Activated CD4-positive, alpha-beta memory T cell treated with anti-CD3 and anti-CD28 coated beads, Interleukin-2, amount 10 ng/mL, durations not matched to agents 7 days and 5 days (primary cell): Measurements from ENCODE around the gene UROC1. TPM values are rescaled to one million over a fixed set of nuclear protein-coding genes. Genes with fewer than 3 reads are reported as not detected.

Source experiments
- CTCF ChIA-PET: fragments of 350-600 bp; sonication (Branson Sonifier 250); formaldehyde crosslinking; loops from one replicate; lab custom pipeline; 2021; ENCODE audit warnings: antibody characterized with exemption, inconsistent platforms; lab: Charles Lee
- POLR2A ChIA-PET: fragments of 350-600 bp; sonication (Branson Sonifier 250); formaldehyde crosslinking; loops from one replicate; lab custom pipeline; 2021; ENCODE audit warnings: antibody characterized with exemption; lab: Charles Lee
- DNase-seq: peaks from one replicate; pipeline ENCODE4 v3.0.0-alpha.2; 2020
- H3K27ac Mint-ChIP-seq: one replicate; pipeline ENCODE4 v1.8.0; 2021; ENCODE audit warnings: mild to moderate bottlenecking, mixed read lengths
- H3K27me3 Mint-ChIP-seq: one replicate; pipeline ENCODE4 v1.8.0; 2021; ENCODE audit warnings: mixed read lengths
- H3K36me3 Mint-ChIP-seq: one replicate; pipeline ENCODE4 v1.8.0; 2021; ENCODE audit warnings: low read depth, mixed read lengths
- H3K4me1 Mint-ChIP-seq: one replicate; pipeline ENCODE4 v1.8.0; 2021; ENCODE audit warnings: mixed read lengths
- H3K4me3 Mint-ChIP-seq: one replicate; pipeline ENCODE4 v1.8.0; 2021; ENCODE audit warnings: mild to moderate bottlenecking, mixed read lengths
- H3K9me3 Mint-ChIP-seq: one replicate; pipeline ENCODE4 v1.8.0; 2021; ENCODE audit warnings: mixed read lengths
- total RNA-seq, 2 experiments: library from RNA; stranded (reverse); gene quantifications; one replicate each; pipeline ENCODE4 v1.2.3, GENCODE V29; 2021

UROC1 gene
- total RNA-seq, 2 experiments from 2014 or later: not detected

DNA sequence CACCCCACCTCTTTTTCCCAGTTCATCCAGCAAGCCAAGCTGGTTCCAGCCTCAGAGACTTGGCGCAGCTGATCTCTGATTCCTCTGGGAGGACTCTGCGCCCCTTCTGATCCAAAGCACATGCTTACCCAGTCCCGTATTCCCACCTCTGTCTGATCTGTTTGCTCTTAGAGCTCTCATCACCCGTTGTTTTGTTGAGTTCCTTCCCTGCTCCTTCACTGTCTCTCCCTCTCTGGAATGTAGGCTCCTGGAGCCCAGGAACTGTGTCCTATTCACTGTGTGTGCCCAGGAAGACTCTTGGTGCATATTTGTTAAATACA, 40.6 kb downstream of the UROC1 start:
- H3K27me3 Mint-ChIP-seq: no peaks in the 10 kb centered on the region
- no peak for DNase-seq
- ChIA-PET CTCF (interaction anchor here (0.9 to 1.1 kb wide), 2 partner anchors 46 to 504 kb away, joined by 3 to 4 read pairs; no protein-coding TSS in a partner anchor), POLR2A (interaction anchor here (0.7 kb wide), 1 partner anchor 17 kb away, joined by 3 read pairs; no protein-coding TSS in a partner anchor)
- H3K27ac Mint-ChIP-seq: peak overlapping the region; percentile 74
- no peaks in the 10 kb centered on the region for H3K9me3 Mint-ChIP-seq
- H3K36me3 Mint-ChIP-seq: peaks cover 24% of the 10 kb centered on the region
- H3K4me3 Mint-ChIP-seq: peak overlapping the region; percentile 78
- H3K4me1 Mint-ChIP-seq: peaks cover 35% of the 10 kb centered on the region

DNA sequence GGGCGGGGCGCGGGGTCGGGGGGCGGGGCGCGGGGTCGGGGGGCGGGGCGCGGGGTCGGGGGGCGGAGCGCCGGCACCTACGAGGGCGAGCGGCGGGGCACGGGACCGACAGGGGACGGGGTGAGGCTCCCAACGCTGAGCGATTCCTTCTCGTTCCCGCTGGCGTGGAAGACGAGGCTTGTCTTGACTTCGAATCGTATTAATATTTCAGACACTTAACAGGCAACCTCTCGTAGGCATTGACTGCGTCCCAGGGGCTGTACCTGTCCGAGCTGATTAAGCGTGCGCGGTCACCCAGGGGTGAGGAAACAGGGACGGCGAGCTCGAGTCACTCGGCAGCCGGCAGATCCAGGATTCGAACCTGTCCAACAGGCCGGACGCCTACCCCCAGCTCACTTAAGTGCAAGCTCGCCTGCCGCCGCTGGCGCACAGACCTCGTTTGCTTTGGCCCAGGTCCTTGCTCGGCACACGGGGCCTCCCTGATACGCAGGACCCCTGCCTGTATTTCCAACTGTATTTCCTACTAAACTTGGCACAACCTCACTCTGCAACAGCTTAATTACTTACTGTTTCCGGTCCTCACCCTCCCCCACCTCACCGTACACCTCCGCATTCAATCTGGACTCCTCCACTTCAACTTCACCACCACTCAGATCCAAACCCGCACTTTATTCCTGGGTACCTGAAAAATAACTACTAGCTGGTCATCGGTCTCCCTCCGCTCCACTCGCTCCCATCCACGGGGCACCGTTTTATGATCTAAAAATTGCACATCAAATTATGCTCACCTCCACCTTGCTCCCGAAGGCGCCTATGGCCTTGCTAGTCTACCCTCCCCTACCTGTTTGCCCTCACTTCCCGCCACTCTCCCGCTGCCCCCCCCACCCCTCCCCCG, 41.2 kb downstream of the UROC1 start:
- Mint-ChIP-seq H3K4me1 (peaks cover 38% of the 10 kb centered on the region), H3K36me3 (peaks cover 27% of the 10 kb centered on the region), H3K4me3 (peak overlapping the region; percentile 78), H3K9me3 (no peaks in the 10 kb centered on the region), H3K27me3 (no peaks in the 10 kb centered on the region), H3K27ac (peak overlapping the region; percentile 62)
- no peak for DNase-seq
- CTCF ChIA-PET: interaction anchor here (0.9 to 1.1 kb wide), 3 partner anchors 46 to 1006 kb away, joined by 3 to 4 read pairs (median 3); no protein-coding TSS in a partner anchor
- POLR2A ChIA-PET: interaction anchor here (0.6 to 2.5 kb wide), 5 partner anchors 10 to 17 kb away, joined by 3 to 7 read pairs (median 4); no protein-coding TSS in a partner anchor

DNA sequence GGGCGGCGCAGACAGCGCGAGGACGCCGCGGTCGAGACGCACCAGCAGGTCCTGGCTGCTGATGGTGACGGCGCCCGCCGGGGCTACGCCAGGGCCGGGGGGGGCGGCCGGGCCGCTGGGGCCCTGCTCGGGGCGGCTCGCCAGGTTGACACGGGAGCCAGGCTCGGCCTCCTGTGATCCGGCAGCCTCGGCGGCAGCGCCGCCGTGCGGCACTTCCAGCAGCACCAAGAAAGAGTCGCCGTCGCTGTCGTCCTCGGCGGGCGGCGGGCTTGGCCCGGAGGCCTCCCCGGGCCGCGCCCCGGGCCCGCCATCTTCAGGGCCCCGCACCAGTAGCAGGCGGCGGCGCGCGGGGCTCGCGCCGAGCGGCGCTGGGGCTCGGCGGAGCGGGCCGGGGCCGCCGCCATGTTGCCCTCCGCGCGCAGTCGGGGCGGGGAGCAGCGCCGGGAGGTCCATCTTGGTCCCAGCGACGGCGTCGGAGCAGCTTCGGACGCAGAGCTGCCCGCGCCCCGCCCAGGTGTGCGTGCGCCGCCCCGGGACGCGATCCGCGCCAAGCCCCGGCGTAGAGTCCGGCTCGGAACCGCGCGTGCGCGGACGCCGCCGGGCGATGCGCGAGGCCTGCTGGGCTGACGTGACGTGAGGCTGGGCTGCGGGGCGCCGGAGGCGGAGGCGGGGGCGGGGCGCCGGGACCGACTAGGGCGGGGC, 42.0 kb downstream of the UROC1 start, which contains the start of gene ZXDC:
TSS of gene ZXDC (minus strand) at position 479 of the 702 bp plus-strand sequence. CDS start at position 453, 26 bp downstream.
- peak within 1 kb of the TSS; percentile 89 for H3K4me3 Mint-ChIP-seq
- H3K9me3 Mint-ChIP-seq: no peaks in the 10 kb centered on the region
- POLR2A ChIA-PET: interaction anchor here (0.6 to 2.5 kb wide), 6 partner anchors 9 to 16 kb away, joined by 3 to 7 read pairs (median 4); no protein-coding TSS in a partner anchor
- peak; percentile 95 for DNase-seq
- H3K4me1 Mint-ChIP-seq: peaks cover 43% of the 10 kb centered on the region
- CTCF ChIA-PET: interaction anchor here (1.0 to 1.1 kb wide), 2 partner anchors 559 to 1007 kb away, joined by 3 read pairs; no protein-coding TSS in a partner anchor
- peaks cover 36% of the 10 kb centered on the region for H3K36me3 Mint-ChIP-seq
- H3K27ac Mint-ChIP-seq: peak within 1 kb of the TSS; percentile 85
- no peaks in the 10 kb centered on the region for H3K27me3 Mint-ChIP-seq

DNA sequence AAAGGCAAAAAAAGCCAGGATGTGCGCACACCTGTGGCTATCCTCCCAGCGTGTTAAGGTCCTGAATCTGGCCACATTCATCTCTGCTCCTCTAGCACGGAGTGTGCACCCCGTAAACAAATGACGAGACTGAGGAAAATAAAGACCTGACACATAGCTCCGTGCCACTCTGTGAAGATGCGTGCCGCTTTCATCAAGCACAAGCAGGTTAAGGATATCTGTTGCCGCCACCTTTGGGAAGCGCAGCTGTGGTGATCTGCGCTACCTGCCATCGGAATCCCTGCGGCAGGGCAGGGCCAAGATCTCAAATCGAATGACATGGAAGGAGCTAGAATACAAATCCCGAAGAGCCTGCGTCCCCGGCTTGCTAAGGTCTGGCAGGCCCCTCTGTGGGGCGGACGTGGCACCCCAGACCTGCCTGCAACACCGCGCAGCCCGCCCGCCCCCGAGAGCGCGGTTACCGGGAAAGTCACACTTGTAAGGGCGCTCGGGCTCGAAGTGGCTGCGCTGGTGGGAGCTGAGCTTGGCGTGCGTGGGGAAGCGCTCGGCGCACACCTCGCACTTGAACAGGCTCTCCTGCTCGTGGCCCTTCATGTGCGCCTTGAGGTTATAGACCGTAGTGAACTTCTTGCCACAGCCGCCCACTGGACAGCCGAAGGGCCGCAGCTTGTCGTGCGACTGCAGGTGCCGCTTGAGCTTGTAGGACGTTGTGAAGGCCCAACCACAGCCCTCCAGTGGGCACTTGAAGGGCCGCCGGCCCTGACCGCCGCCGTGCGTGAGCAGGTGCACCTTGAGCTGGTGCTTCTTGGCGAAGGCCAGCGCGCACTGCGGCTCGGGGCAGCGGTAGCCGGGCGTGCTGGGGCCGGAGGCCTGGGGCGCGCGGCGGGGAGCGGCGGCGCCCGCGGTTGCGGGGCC, 42.8 kb downstream of the UROC1 start:
- Mint-ChIP-seq H3K9me3 (no peaks in the 10 kb centered on the region), H3K36me3 (peaks cover 43% of the 10 kb centered on the region), H3K4me3 (peak overlapping the region; percentile 89), H3K27ac (peak overlapping the region; percentile 85), H3K4me1 (peaks cover 44% of the 10 kb centered on the region), H3K27me3 (no peaks in the 10 kb centered on the region)
- peak; percentile 47 for DNase-seq
- CTCF ChIA-PET: interaction anchor here (1.0 kb wide), 1 partner anchor 558 kb away, joined by 3 read pairs; no protein-coding TSS in a partner anchor
- POLR2A ChIA-PET: interaction anchor here (1.0 to 2.5 kb wide), 5 partner anchors 9 to 22 kb away, joined by 3 to 7 read pairs (median 4); no protein-coding TSS in a partner anchor

DNA sequence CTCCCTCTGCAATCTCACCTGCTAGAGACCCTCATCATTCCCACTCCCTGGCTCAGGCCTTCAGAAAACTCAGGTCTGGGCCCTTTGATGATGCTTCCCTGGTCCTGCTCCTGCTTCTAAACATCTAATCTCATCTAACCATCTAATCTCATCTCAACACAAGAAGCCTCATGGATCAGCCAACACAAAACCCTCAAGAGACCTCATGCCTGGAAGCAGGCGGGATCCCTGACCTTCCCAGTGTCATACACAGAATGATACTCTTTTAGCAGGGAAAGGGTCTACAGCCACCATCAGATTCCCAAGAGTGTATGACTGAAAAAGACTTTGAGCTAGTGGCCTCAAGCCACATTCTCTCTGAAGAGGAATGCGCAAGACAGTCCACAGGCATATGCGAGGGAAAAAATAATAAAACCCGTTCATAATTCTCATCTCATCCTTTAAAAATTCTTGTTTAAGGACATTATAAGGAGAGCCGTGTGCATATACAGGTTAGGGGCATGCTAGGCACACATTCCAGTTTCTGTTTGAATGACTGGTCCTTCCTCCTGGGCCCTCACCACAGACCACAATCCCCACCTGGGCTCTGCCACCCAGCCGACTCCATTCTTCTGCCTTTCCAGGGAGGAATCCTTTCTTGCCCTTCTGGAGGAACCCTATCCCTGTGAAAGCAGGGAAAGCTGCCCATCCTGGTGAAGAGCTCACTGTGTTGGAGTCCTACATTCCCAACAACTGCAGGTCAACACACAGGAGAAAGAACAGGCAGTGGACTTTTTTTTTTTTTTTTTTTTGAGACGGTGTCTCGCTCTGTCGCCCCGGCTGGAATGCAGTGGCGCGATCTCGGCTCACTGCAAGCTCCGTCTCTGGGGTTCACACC, 44.0 kb downstream of the UROC1 start:
- peaks cover 55% of the 10 kb centered on the region for H3K36me3 Mint-ChIP-seq
- H3K27ac Mint-ChIP-seq: peak overlapping the region; percentile 8

DNA sequence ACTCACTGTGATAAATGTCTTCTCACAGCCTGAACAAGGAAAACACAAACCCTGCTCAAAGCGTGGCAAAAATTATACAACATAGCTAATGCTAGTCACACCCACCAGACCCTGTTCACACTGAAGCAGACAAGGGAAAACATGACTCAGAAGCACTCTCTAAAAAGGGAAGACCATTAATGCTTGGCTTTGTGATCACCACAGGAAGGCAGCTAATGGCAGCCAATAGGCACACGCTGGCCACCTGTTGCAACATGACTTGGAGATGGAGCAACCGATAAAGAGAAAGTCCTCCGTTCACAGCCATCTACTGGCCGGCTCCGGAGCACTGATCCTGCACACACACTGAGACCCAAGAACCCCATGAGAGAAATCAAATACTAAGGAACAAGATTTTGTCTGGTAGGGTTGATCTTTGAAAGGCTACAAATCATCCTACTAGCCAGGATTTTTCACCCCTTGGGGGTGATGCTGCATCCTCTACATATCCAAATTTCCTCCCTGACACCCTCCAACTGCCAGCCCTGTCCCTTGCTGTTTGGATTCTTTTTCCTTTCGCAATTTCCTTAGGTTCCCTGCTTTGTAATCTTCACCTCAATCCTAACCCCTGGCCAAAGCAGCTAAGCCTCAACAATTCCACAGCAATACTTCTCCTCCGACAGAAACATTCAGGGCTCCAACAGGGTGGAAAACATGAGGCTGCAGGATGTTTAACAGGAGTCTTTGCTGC, 45.1 kb downstream of the UROC1 start:
- ChIA-PET CTCF (interaction anchor here (0.5 kb wide), 1 partner anchor 264 kb away, joined by 3 read pairs; no protein-coding TSS in a partner anchor), POLR2A (no interaction called here)
- Mint-ChIP-seq H3K4me3 (peak overlapping the region; percentile 89), H3K27ac (peak overlapping the region; percentile 1), H3K9me3 (no peaks in the 10 kb centered on the region), H3K36me3 (peaks cover 63% of the 10 kb centered on the region), H3K4me1 (peaks cover 63% of the 10 kb centered on the region), H3K27me3 (no peaks in the 10 kb centered on the region)
- no peak for DNase-seq

More for the DNA sequence above, 44.0 kb downstream of the UROC1 start:
- H3K9me3 Mint-ChIP-seq: no peaks in the 10 kb centered on the region
- no peaks in the 10 kb centered on the region for H3K27me3 Mint-ChIP-seq
- H3K4me1 Mint-ChIP-seq: peaks cover 56% of the 10 kb centered on the region
- ChIA-PET POLR2A (interaction anchor here (1.1 to 2.5 kb wide), 3 partner anchors 7 to 21 kb away, joined by 4 to 7 read pairs (median 4); no protein-coding TSS in a partner anchor), CTCF (interaction anchor here (0.5 to 0.9 kb wide), 3 partner anchors 10 to 344 kb away, joined by 3 to 9 read pairs (median 3); no protein-coding TSS in a partner anchor)
- no peak for DNase-seq
- peak overlapping the region; percentile 89 for H3K4me3 Mint-ChIP-seq

DNA sequence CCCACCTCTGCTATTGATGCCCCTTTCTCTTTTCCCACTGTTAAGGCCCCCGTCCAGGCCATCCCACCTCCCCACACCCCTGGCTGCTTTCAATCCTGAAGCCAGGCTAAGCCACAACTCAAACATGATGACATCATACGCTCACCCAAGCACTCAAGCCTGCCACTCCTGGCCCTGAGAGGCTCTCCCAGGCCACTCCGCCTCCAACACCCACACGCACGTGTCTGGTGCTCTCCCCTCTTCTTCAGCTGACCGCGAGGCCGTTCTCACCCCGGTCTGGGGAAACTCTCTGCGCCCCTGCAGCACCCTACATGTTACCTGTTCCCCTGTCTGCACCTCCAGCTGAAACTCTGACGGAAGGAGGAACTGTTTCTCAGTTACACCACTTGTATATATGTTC, 48.1 kb downstream of the UROC1 start:
- no peak for DNase-seq
- Mint-ChIP-seq H3K27me3 (no peaks in the 10 kb centered on the region), H3K9me3 (no peaks in the 10 kb centered on the region), H3K27ac (peak overlapping the region; percentile 51), H3K4me1 (peaks cover 66% of the 10 kb centered on the region), H3K36me3 (peaks cover 80% of the 10 kb centered on the region), H3K4me3 (no peak overlapping the region)
- ChIA-PET POLR2A (no interaction called here), CTCF (no interaction called here)

DNA sequence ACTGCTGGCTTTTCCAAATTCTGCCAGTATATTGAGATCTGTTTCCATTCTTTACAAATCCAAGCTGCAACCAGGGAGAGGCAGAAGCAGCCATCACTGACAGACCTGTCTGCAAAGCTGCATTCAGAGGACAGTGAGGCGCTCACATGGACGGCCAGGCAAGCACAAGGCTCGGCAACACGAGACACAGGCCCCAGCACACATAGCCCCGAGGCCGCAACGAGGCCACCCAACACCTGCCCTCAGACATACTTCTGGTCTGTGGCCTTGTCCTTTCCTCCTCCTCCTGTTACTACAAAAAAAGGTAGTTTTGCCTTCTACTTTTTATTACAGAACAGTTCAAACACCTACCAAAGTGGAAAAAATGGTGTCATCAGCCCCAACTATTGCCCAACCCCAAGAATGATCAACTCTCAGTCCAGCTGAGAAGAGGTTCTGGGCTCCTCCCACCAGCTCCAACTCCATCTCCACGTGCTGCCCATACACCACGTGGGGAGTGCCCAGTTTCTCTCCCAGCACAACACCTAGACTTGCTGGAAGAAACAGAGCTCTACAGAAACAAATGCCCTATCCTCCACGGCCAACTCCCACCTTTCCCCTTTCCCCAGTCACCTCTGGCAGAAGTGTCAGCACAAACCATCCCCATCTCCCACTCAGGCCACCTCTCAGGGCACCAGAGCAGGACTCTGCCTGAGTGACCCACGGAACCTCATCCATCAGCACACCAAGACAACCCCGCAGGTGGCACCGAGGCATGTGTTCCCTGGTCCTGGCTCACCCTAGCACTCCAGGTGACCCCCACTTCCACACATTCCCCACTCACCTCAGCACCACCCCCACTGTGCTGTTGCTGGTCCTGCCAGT, 49.3 kb downstream of the UROC1 start:
- Mint-ChIP-seq H3K9me3 (no peaks in the 10 kb centered on the region), H3K4me1 (peaks cover 54% of the 10 kb centered on the region), H3K4me3 (no peak overlapping the region), H3K27ac (no peak overlapping the region), H3K27me3 (no peaks in the 10 kb centered on the region), H3K36me3 (peaks cover 78% of the 10 kb centered on the region)
- no peak for DNase-seq
- ChIA-PET POLR2A (no interaction called here), CTCF (no interaction called here)

DNA sequence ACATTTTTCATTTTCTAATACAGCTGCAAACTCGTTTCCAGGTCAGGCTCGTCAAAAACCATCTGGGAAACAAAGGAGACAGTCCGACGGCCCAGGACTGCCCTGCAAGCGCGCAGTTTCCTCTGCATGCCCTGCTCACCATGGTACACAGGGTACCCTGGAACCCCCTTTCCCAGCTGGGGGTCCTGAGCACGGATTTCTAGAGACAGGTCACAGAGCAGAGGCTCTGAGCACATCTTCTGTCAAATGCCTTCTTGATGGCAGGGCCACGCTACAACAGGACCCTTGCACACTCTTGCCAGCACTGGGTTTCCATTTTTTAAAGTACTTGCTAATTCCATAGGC, 50.0 kb downstream of the UROC1 start:
- Mint-ChIP-seq H3K4me1 (peaks cover 47% of the 10 kb centered on the region), H3K27ac (no peak overlapping the region), H3K9me3 (no peaks in the 10 kb centered on the region), H3K36me3 (peaks cover 71% of the 10 kb centered on the region), H3K27me3 (no peaks in the 10 kb centered on the region), H3K4me3 (no peak overlapping the region)
- ChIA-PET CTCF (no interaction called here), POLR2A (interaction anchor here (1.6 kb wide), 1 partner anchor 8 kb away, joined by 4 read pairs; the partner anchor contains the start of gene ZXDC)
- DNase-seq: no peak
